HG02973 (cell line): ENCODE data around the gene HNRNPH3.

Experiments used
- ATAC-seq: cut with Tn5 transposase; IDR thresholded peaks from one replicate; pipeline ENCODE4 v1.9.1; 2021; ENCODE audit warnings: moderate library complexity; ENCODE audit not compliant: unreplicated experiment

The HNRNPH3 gene

GRCh38 chr10:68371604-68372003, 39.7 kb downstream of the HNRNPH3 start:
- ATAC-seq = no peak

- no peak for ATAC-seq
Measured at GRCh38 chr10:68385740-68386139, 53.9 kb downstream of the HNRNPH3 start.
